H9 (cell line): ENCODE results near the gene ASCC3. TPM values are rescaled to one million over a fixed set of nuclear protein-coding genes. Genes with fewer than 3 reads are reported as not detected.

ENCODE experiments used
- DNase-seq: peaks from one replicate; pipeline ENCODE4 v3.0.0-alpha.2; 2017
- H2AFZ ChIP-seq: one replicate; pipeline ENCODE4 v1.6.1; 2013; ENCODE audit warnings: mild to moderate bottlenecking, low read length, control low read depth, moderate library complexity
- H2AK5ac ChIP-seq: 2 replicates; pipeline ENCODE4 v1.6.1; 2013; ENCODE audit warnings: low read length, control low read depth, mixed read lengths; ENCODE audit not compliant: insufficient read length
- H2BK120ac ChIP-seq: one replicate; pipeline ENCODE4 v1.6.1; 2013; ENCODE audit warnings: low read depth, mild to moderate bottlenecking, low read length, control low read depth, inconsistent platforms; ENCODE audit not compliant: poor library complexity, severe bottlenecking
- H2BK12ac ChIP-seq: 2 replicates; pipeline ENCODE4 v1.6.1; 2013; ENCODE audit warnings: low read length, control low read depth, mixed read lengths, low read depth; ENCODE audit not compliant: insufficient read length
- H2BK15ac ChIP-seq: 2 replicates; pipeline ENCODE4 v1.6.1; 2013; ENCODE audit warnings: low read depth, low read length, control low read depth
- H2BK20ac ChIP-seq: one replicate; pipeline ENCODE4 v1.6.1; 2013; ENCODE audit warnings: low read depth, mild to moderate bottlenecking, low read length, control low read depth, inconsistent platforms; ENCODE audit not compliant: poor library complexity, severe bottlenecking
- H2BK5ac ChIP-seq: 2 replicates; pipeline ENCODE4 v1.6.1; 2013; ENCODE audit warnings: low read length, control low read depth, mixed read lengths; ENCODE audit not compliant: insufficient read length
- H3K14ac ChIP-seq: 2 replicates; pipeline ENCODE4 v1.6.1; 2013; ENCODE audit warnings: low read length, control low read depth; ENCODE audit not compliant: insufficient read depth
- H3K18ac ChIP-seq: 2 replicates; pipeline ENCODE4 v1.6.1; 2013; ENCODE audit warnings: low read depth, mild to moderate bottlenecking, mixed read lengths, low read length, control low read depth; ENCODE audit not compliant: insufficient read length
- H3K23ac ChIP-seq: 2 replicates; pipeline ENCODE4 v1.6.1; 2013; ENCODE audit warnings: low read length, control low read depth, mixed read lengths, low read depth; ENCODE audit not compliant: insufficient read length
- H3K23me2 ChIP-seq: 2 replicates; pipeline ENCODE4 v1.6.1; 2013; ENCODE audit warnings: low read depth, mild to moderate bottlenecking, mixed read lengths, low read length, control low read depth; ENCODE audit not compliant: insufficient read length, poor library complexity, severe bottlenecking
- H3K27ac ChIP-seq: 2 replicates; pipeline ENCODE4 v1.5.1; 2013; ENCODE audit warnings: low read length, control low read depth, mixed read lengths, low read depth; ENCODE audit not compliant: insufficient read length
- H3K27me3 ChIP-seq: 2 replicates; pipeline ENCODE4 v1.6.1; 2013; ENCODE audit warnings: low read length, control low read depth, inconsistent platforms; ENCODE audit not compliant: insufficient read depth
- H3K4ac ChIP-seq: 2 replicates; pipeline ENCODE4 v1.6.1; 2013; ENCODE audit warnings: low read depth, mild to moderate bottlenecking, control low read depth, inconsistent platforms, low read length, moderate library complexity
- H3K4me1 ChIP-seq: 2 replicates; pipeline ENCODE4 v1.6.1; 2013; ENCODE audit warnings: low read length, control low read depth, inconsistent platforms; ENCODE audit not compliant: insufficient read depth
- H3K4me2 ChIP-seq: 2 replicates; pipeline ENCODE4 v1.6.1; 2013; ENCODE audit warnings: low read length, control low read depth, mixed read lengths; ENCODE audit not compliant: insufficient read length, insufficient read depth
- H3K56ac ChIP-seq: 2 replicates; pipeline ENCODE4 v1.6.1; 2013; ENCODE audit warnings: low read depth, mild to moderate bottlenecking, mixed read lengths, low read length, control low read depth; ENCODE audit not compliant: insufficient read length
- H3K79me1 ChIP-seq: 2 replicates; pipeline ENCODE4 v1.6.1; 2013; ENCODE audit warnings: low read depth, mild to moderate bottlenecking, moderate library complexity, low read length, control low read depth, inconsistent platforms; ENCODE audit not compliant: insufficient read depth, poor library complexity, severe bottlenecking
- H3K79me2 ChIP-seq: 2 replicates; pipeline ENCODE4 v1.6.1; 2013; ENCODE audit warnings: low read length, control low read depth, inconsistent platforms; ENCODE audit not compliant: insufficient read depth
- H3K9ac ChIP-seq: 2 replicates; pipeline ENCODE4 v1.6.1; 2013; ENCODE audit warnings: low read length, control low read depth, mixed read lengths; ENCODE audit not compliant: insufficient read length; ENCODE audit errors: extremely low read depth
- H3K9me3 ChIP-seq: one replicate; pipeline ENCODE4 v1.6.1; 2013; ENCODE audit warnings: low read depth, low read length, inconsistent platforms; ENCODE audit not compliant: control insufficient read depth
- H3T11ph ChIP-seq: one replicate; pipeline ENCODE4 v1.6.1; 2013; ENCODE audit warnings: mild to moderate bottlenecking, low read length, control low read depth, inconsistent platforms
- H4K20me1 ChIP-seq: one replicate; pipeline ENCODE4 v1.6.1; 2013; ENCODE audit not compliant: control insufficient read depth, insufficient read length, insufficient read depth
- H4K5ac ChIP-seq: 2 replicates; pipeline ENCODE4 v1.6.1; 2013; ENCODE audit warnings: low read depth, mild to moderate bottlenecking, mixed read lengths, low read length, control low read depth; ENCODE audit not compliant: insufficient read length
- H4K8ac ChIP-seq: replicated peaks from 2 replicates; pipeline ENCODE4 v1.6.1; 2013; ENCODE audit warnings: low read length, control low read depth, mixed read lengths, low read depth; ENCODE audit not compliant: insufficient read length
- H4K91ac ChIP-seq: 2 replicates; pipeline ENCODE4 v1.6.1; 2013; ENCODE audit warnings: low read depth, mild to moderate bottlenecking, moderate library complexity, mixed read lengths, low read length, control low read depth; ENCODE audit not compliant: insufficient read length
- H3K27ac Mint-ChIP-seq, 3 experiments: 2 replicates in 2 of 3; 3 replicates in 1 of 3; pipeline ENCODE4 v1.8.0; 2020 to 2021; ENCODE audit warnings: mixed read lengths in 3 of 3, mild to moderate bottlenecking in 1 of 3, moderate library complexity in 1 of 3
- H3K27me3 Mint-ChIP-seq: 2 replicates; pipeline ENCODE4 v1.8.0; 2021; ENCODE audit warnings: low read depth, mild to moderate bottlenecking, moderate library complexity, mixed read lengths
- H3K36me3 Mint-ChIP-seq, 3 experiments: 2 replicates in 2 of 3; 3 replicates in 1 of 3; pipeline ENCODE4 v1.8.0; 2020 to 2021; ENCODE audit warnings: low read depth in 3 of 3, mixed read lengths in 3 of 3; ENCODE audit not compliant: insufficient read depth in 1 of 3
- H3K4me1 Mint-ChIP-seq, 2 experiments: 2 replicates each; pipeline ENCODE4 v1.8.0; 2020; ENCODE audit warnings: mixed read lengths in 2 of 2
- H3K4me3 Mint-ChIP-seq, 2 experiments: 2 replicates in 1 of 2; 3 replicates in 1 of 2; pipeline ENCODE4 v1.8.0; 2020 to 2021; ENCODE audit warnings: mild to moderate bottlenecking in 2 of 2, mixed read lengths in 2 of 2, moderate library complexity in 1 of 2
- H3K9me3 Mint-ChIP-seq, 2 experiments: 2 replicates in 1 of 2; 3 replicates in 1 of 2; pipeline ENCODE4 v1.8.0; 2020; ENCODE audit warnings: mild to moderate bottlenecking in 2 of 2, mixed read lengths in 2 of 2, moderate library complexity in 1 of 2
- WGBS: extraction: QIAGEN DNeasy Blood & Tissue Kit; methylation state at CpG from one replicate; pipeline ENCODE4 v1.1.7; 2013; ENCODE audit warnings: missing lambda C conversion rate, low lambda C conversion rate, mixed read lengths; ENCODE audit not compliant: insufficient read length; ENCODE audit errors: extremely low coverage; 5-methylcytosine and 5-hydroxymethylcytosine counted together
- total RNA-seq: library from RNA; stranded (reverse); gene quantifications from 2 replicates; pipeline ENCODE4 v1.2.1, GENCODE V29; 2021
- TF ChIP-seq, protein P1 (sequence below): fragments of 200-600 bp; sonication (generic); conservative IDR thresholded peaks from 3 replicates; pipeline ENCODE4 v1.8.0; 2021; ENCODE audit warnings: antibody characterized with exemption, mild to moderate bottlenecking

The ASCC3 gene
- total RNA-seq, 1 experiment from 2014 or later, result 63.8 TPM

DNA sequence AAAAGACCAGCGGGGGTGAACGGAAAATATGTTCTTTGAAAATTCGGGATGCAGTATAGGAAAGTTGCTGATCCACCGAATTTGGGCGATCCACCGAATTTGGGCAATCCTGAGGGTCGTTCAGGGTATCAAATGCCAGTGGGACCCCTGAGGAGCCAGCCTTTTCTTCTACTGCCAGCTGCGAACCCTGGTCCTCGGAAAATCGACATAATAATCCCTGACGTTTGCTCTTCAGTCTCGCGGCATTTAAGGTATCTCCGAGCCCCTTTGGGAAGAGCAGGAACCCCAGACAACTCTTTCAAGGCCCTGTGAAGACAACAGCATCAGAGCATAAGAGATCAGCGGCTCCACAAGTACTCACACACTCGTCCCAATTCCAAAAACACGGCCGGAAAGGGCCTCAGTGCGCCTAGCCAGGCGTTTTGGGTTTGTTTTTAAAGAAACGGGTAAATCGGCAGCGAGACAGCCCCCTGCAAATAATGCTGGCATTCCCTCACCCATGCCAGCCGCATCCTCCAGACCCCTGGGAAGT, 417.4 kb downstream of the ASCC3 start:
- no peak overlapping the region for H3K4ac ChIP-seq
- peak; percentile 34 for DNase-seq
- H2AFZ ChIP-seq, result no peak overlapping the region
- H4K5ac ChIP-seq, result no peak overlapping the region
- no peaks in the 10 kb centered on the region for H3K9me3 ChIP-seq
- H3K4me2 ChIP-seq, result peak overlapping the region; percentile 73
- peak overlapping the region; percentile 22 to 76; a peak in 4 of 5 replicates for H3K4me3 Mint-ChIP-seq
- peaks cover 93% of the 10 kb centered on the region for H3K27me3 ChIP-seq
- peaks cover 28 to 62% of the 10 kb centered on the region in 2 experiments for H3K4me1 Mint-ChIP-seq
- no peak overlapping the region for H3K23ac ChIP-seq
- no peak overlapping the region for H2BK120ac ChIP-seq
- H3K27ac ChIP-seq, result no peak overlapping the region
- no peaks in the 10 kb centered on the region for H3K79me2 ChIP-seq
- no CpG with 5 or more reads among the region's 24 CpGs for WGBS
- no peak overlapping the region for H2BK5ac ChIP-seq
- no peak overlapping the region for H2BK20ac ChIP-seq
- peaks cover 0 to 12% of the 10 kb centered on the region in 2 experiments; a peak in 2 of 5 replicates for H3K9me3 Mint-ChIP-seq
- peaks cover 12% of the 10 kb centered on the region for H3K23me2 ChIP-seq
- H3K9ac ChIP-seq, result no peak overlapping the region
- TF ChIP-seq, protein P1, sequence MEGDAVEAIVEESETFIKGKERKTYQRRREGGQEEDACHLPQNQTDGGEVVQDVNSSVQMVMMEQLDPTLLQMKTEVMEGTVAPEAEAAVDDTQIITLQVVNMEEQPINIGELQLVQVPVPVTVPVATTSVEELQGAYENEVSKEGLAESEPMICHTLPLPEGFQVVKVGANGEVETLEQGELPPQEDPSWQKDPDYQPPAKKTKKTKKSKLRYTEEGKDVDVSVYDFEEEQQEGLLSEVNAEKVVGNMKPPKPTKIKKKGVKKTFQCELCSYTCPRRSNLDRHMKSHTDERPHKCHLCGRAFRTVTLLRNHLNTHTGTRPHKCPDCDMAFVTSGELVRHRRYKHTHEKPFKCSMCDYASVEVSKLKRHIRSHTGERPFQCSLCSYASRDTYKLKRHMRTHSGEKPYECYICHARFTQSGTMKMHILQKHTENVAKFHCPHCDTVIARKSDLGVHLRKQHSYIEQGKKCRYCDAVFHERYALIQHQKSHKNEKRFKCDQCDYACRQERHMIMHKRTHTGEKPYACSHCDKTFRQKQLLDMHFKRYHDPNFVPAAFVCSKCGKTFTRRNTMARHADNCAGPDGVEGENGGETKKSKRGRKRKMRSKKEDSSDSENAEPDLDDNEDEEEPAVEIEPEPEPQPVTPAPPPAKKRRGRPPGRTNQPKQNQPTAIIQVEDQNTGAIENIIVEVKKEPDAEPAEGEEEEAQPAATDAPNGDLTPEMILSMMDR, result no peak
- no peaks in the 10 kb centered on the region; the same call in 1 of the 2 replicates for H3K27me3 Mint-ChIP-seq
- H2BK15ac ChIP-seq, result no peak overlapping the region
- H2AK5ac ChIP-seq, result no peak overlapping the region
- H3T11ph ChIP-seq, result no peak overlapping the region
- H3K18ac ChIP-seq, result no peak overlapping the region
- no peaks in the 10 kb centered on the region for H3K79me1 ChIP-seq
- no peaks in the 10 kb centered on the region for H3K36me3 Mint-ChIP-seq
- H4K8ac ChIP-seq, result no peak overlapping the region
- H3K56ac ChIP-seq, result no peak overlapping the region
- H4K91ac ChIP-seq, result no peak overlapping the region
- H3K4me1 ChIP-seq, result peaks cover 2% of the 10 kb centered on the region; the same call in 1 of the 2 replicates
- peaks cover 3% of the 10 kb centered on the region for H4K20me1 ChIP-seq
- no peak overlapping the region for H3K14ac ChIP-seq
- no peak overlapping the region for H2BK12ac ChIP-seq
- H3K27ac Mint-ChIP-seq, result no peak overlapping the region
